SK-N-MC (cell line): ENCODE data around the gene PDXK.

Source experiments
- EZH2 ChIP-seq: fragments of 200-600 bp; sonication (generic); IDR thresholded peaks from one replicate; pipeline ENCODE4 v1.6.1; 2017; ENCODE audit warnings: antibody characterized with exemption
- FOXP2 ChIP-seq: optimal IDR thresholded peaks from 2 replicates; pipeline ENCODE3; 2011; ENCODE audit warnings: mild to moderate bottlenecking, moderate library complexity; ENCODE audit not compliant: insufficient read depth; ENCODE audit errors: extremely low read length, control extremely low read depth

- TF ChIP-seq FOXP2 = no peak
- TF ChIP-seq EZH2 = no peak
Measured at GRCh38 chr21:43774163-43774562, 55.2 kb downstream of the PDXK start.
